B cell (primary cell): Measurements from ENCODE around the gene CTTN. TPM values are rescaled to one million over a fixed set of nuclear protein-coding genes. Genes with fewer than 3 reads are reported as not detected.

Experiments used
- ATAC-seq: fragments of 200-7000 bp; cut with Tn5 transposase; one replicate; pipeline ENCODE4 v1.10.0; 2021; ENCODE audit warnings: low read depth, mild to moderate bottlenecking, moderate number of reproducible peaks, moderate library complexity
- CTCF ChIA-PET: fragments of 350-600 bp; sonication (Branson Sonifier 250); formaldehyde crosslinking; loops from one replicate; lab custom pipeline; 2021; ENCODE audit warnings: antibody characterized with exemption, inconsistent platforms; lab: Charles Lee
- POLR2A ChIA-PET: fragments of 350-600 bp; sonication (Branson Sonifier 250); formaldehyde crosslinking; loops from one replicate; lab custom pipeline; 2021; ENCODE audit warnings: antibody characterized with exemption; lab: Charles Lee
- DNase-seq: peaks from one replicate; pipeline ENCODE4 v3.0.0; 2013
- H2AFZ ChIP-seq: 2 replicates; pipeline ENCODE4 v1.6.1; 2012; ENCODE audit warnings: mild to moderate bottlenecking, low read depth, low read length; ENCODE audit not compliant: insufficient read depth, poor library complexity, severe bottlenecking
- H3K27ac ChIP-seq, 2 donors: 1 replicate in 1 of 2; 2 replicates in 1 of 2; pipeline ENCODE4 v1.5.1; 2012 to 2013; ENCODE audit warnings: low read length in 2 of 2, mild to moderate bottlenecking in 2 of 2, moderate library complexity in 1 of 2
- H3K27me3 ChIP-seq, 4 experiments: fragments of 200-600 bp in 1 of 4; sonication (generic) in 1 of 4; replicated peaks in 1 of 4; 1 replicate in 2 of 4; 2 replicates in 2 of 4; pipeline versions ENCODE4 v1.6.1 to v1.7.0; 2013 to 2016; ENCODE audit warnings: low read length in 3 of 4, mild to moderate bottlenecking in 2 of 4, mixed read lengths in 1 of 4, moderate library complexity in 1 of 4; ENCODE audit not compliant: insufficient read depth in 4 of 4, control insufficient read depth in 3 of 4; ENCODE audit errors: control extremely low read depth in 1 of 4
- H3K36me3 ChIP-seq, 2 experiments: replicated peaks in 1 of 2; 1 replicate in 1 of 2; 2 replicates in 1 of 2; pipeline versions ENCODE4 v1.6.1 to v1.7.1; 2013; ENCODE audit warnings: low read length in 1 of 2; ENCODE audit not compliant: insufficient read depth in 2 of 2, control insufficient read depth in 1 of 2; ENCODE audit errors: control extremely low read depth in 1 of 2, extremely low read depth in 1 of 2
- H3K4me1 ChIP-seq, 2 donors: fragments of 200-600 bp in 1 of 2; sonication (generic) in 1 of 2; 1 replicate in 1 of 2; 2 replicates in 1 of 2; pipeline versions ENCODE4 v1.5.1 to v1.6.1; 2013 to 2017; ENCODE audit warnings: low read length in 2 of 2; ENCODE audit not compliant: control insufficient read depth in 2 of 2, insufficient read depth in 2 of 2
- H3K4me2 ChIP-seq: replicated peaks from 2 replicates; pipeline ENCODE3; 2012; ENCODE audit warnings: mild to moderate bottlenecking, low read depth, low read length; ENCODE audit not compliant: poor library complexity, severe bottlenecking
- H3K4me3 ChIP-seq, 5 experiments: fragments of 200-600 bp in 1 of 5; sonication (generic) in 1 of 5; 1 replicate in 3 of 5; 2 replicates in 2 of 5; pipeline versions ENCODE4 v1.5.1 to v1.7.0; 2011 to 2016; ENCODE audit warnings: low read length in 4 of 5, mild to moderate bottlenecking in 4 of 5, low read depth in 2 of 5, control low read depth in 1 of 5, moderate library complexity in 1 of 5; ENCODE audit not compliant: insufficient read depth in 1 of 5; ENCODE audit errors: control extremely low read depth in 1 of 5, extremely low read depth in 1 of 5
- H3K79me2 ChIP-seq: fragments of 200-600 bp; sonication (generic); one replicate; pipeline ENCODE4 v1.6.0; 2016; ENCODE audit warnings: low read length; ENCODE audit not compliant: control insufficient read depth, insufficient read depth
- H3K9ac ChIP-seq: fragments of 200-600 bp; sonication (generic); 2 replicates; pipeline ENCODE4 v1.6.1; 2017; ENCODE audit warnings: mild to moderate bottlenecking, low read length, moderate library complexity
- H3K9me3 ChIP-seq, 3 donors: one replicate each; pipeline versions ENCODE4 v1.6.1 to v1.7.1; 2013; ENCODE audit warnings: low read length in 2 of 3; ENCODE audit not compliant: control insufficient read depth in 2 of 3, insufficient read depth in 1 of 3; ENCODE audit errors: control extremely low read depth in 1 of 3
- H4K20me1 ChIP-seq: 2 replicates; pipeline ENCODE4 v1.6.0; 2012; ENCODE audit warnings: mild to moderate bottlenecking, low read length; ENCODE audit not compliant: insufficient read depth, control insufficient read depth, poor library complexity, severe bottlenecking
- H3K27ac Mint-ChIP-seq: one replicate; pipeline ENCODE4 v1.8.0; 2021; ENCODE audit warnings: mixed read lengths
- H3K27me3 Mint-ChIP-seq: one replicate; pipeline ENCODE4 v1.8.0; 2021; ENCODE audit warnings: mixed read lengths
- H3K4me1 Mint-ChIP-seq: one replicate; pipeline ENCODE4 v1.8.0; 2021; ENCODE audit warnings: mixed read lengths
- H3K4me3 Mint-ChIP-seq: one replicate; pipeline ENCODE4 v1.8.0; 2021; ENCODE audit warnings: mixed read lengths
- H3K9me3 Mint-ChIP-seq: one replicate; pipeline ENCODE4 v1.8.0; 2022; ENCODE audit warnings: mixed read lengths; ENCODE audit not compliant: insufficient read depth
- CTCF ChIP-seq: fragments of 200-600 bp; IDR thresholded peaks from one replicate; pipeline ENCODE4 v1.8.0; 2022; ENCODE audit warnings: antibody characterized with exemption, mild to moderate bottlenecking
- EZH2 ChIP-seq: IDR thresholded peaks from 2 replicates; pipeline ENCODE4 v1.6.1; 2012; ENCODE audit warnings: borderline replicate concordance, low read depth, mild to moderate bottlenecking, moderate library complexity, low read length; ENCODE audit not compliant: insufficient read depth, poor library complexity, severe bottlenecking
- WGBS: methylation state at CpG from one replicate; pipeline ENCODE4 v1.1.5; 2013; ENCODE audit warnings: missing lambda C conversion rate; ENCODE audit not compliant: insufficient coverage; 5-methylcytosine and 5-hydroxymethylcytosine counted together
- intact Hi-C: fragments of 100-400 bp; cut with micrococcal nuclease; formaldehyde crosslinking; loops from one replicate; pipeline ENCODE4 v1.10.0; 2022
- polyA plus RNA-seq: library from polyadenylated mRNA; depleted of rRNA; stranded (reverse); fragments of >200 nt; gene quantifications from 2 replicates; pipeline ENCODE4 v1.2.3, GENCODE V29; 2012
- total RNA-seq, 2 donors: library from RNA; stranded (reverse); fragments of 120-200 nt in 1 of 2; gene quantifications; 1 replicate in 1 of 2; 2 replicates in 1 of 2; pipeline versions ENCODE4 v1.2.3 to v1.2.4, GENCODE V29; 2013 to 2022

Gene CTTN
- total and polyA plus RNA-seq, 2 donors (not counting 1 experiment from before 2014, with no cell fraction given), result 0.34 TPM; not detected in 1

- Histone ChIP-seq H3K4me3 (no peak overlapping the region), H2AFZ (no peak overlapping the region), H3K36me3 (no peaks in the 10 kb centered on the region), H3K9me3 (peaks cover 0 to 6% (median 0%) of the 10 kb centered on the region in 3 donors), H4K20me1 (no peaks in the 10 kb centered on the region), H3K79me2 (no peaks in the 10 kb centered on the region), H3K4me2 (no peak overlapping the region), H3K9ac (no peak overlapping the region), H3K27me3 (peaks cover 0 to 15% (median 0%) of the 10 kb centered on the region in 4 experiments), H3K27ac (no peak overlapping the region), H3K4me1 (no peaks in the 10 kb centered on the region)
- TF ChIP-seq EZH2, result no peak
- POLR2A ChIA-PET, result no interaction called here
- H3K9me3 Mint-ChIP-seq, result no peaks in the 10 kb centered on the region
- CTCF ChIA-PET, result no interaction called here
- ATAC-seq, result no peak
- no peak overlapping the region for H3K4me3 Mint-ChIP-seq
- H3K27me3 Mint-ChIP-seq, result peaks cover 46% of the 10 kb centered on the region
- no peak for DNase-seq
- H3K4me1 Mint-ChIP-seq, result no peaks in the 10 kb centered on the region
- no peak overlapping the region for H3K27ac Mint-ChIP-seq
- 93% methylated on average over 9 of the region's 11 CpGs for WGBS
- intact Hi-C loops, result no loop called here
These were observed 29.1 kb downstream of the CTTN start for GRCh38 chr11:70427436-70427835.

- WGBS, result 97% methylated on average over 14 of the region's 18 CpGs
- H3K27me3 ChIP-seq, result peaks cover 0 to 18% (median 0%) of the 10 kb centered on the region in 4 experiments
- no peaks in the 10 kb centered on the region for H3K4me1 ChIP-seq
- H3K36me3 ChIP-seq, result no peaks in the 10 kb centered on the region
- no peaks in the 10 kb centered on the region for H3K79me2 ChIP-seq
- DNase-seq, result no peak
- ChIA-PET POLR2A (no interaction called here), CTCF (interaction anchor here (0.7 kb wide), 1 partner anchor 67 kb away, joined by 3 read pairs; no protein-coding TSS in a partner anchor)
- H3K4me3 ChIP-seq, result no peak overlapping the region
- no peak overlapping the region for H2AFZ ChIP-seq
- no peak overlapping the region for H3K4me3 Mint-ChIP-seq
- no peak overlapping the region for H3K9ac ChIP-seq
- H4K20me1 ChIP-seq, result no peaks in the 10 kb centered on the region
- intact Hi-C loops, result no loop called here
- peaks cover 0 to 6% (median 0%) of the 10 kb centered on the region in 3 donors for H3K9me3 ChIP-seq
- no peak overlapping the region for H3K27ac Mint-ChIP-seq
- TF ChIP-seq CTCF (no peak), EZH2 (no peak)
- ATAC-seq, result no peak
- H3K27ac ChIP-seq, result no peak overlapping the region
- H3K27me3 Mint-ChIP-seq, result peaks cover 41% of the 10 kb centered on the region
- H3K9me3 Mint-ChIP-seq, result no peaks in the 10 kb centered on the region
- H3K4me2 ChIP-seq, result no peak overlapping the region
- peaks cover 2% of the 10 kb centered on the region for H3K4me1 Mint-ChIP-seq
These were observed 30.5 kb downstream of the CTTN start for GRCh38 chr11:70428701-70429427.
